GM13977 (cell line): ENCODE data around the gene TGFBI.

ENCODE experiments used
- DNase-seq: peaks from one replicate; pipeline ENCODE4 v3.0.0; 2012; ENCODE audit warnings: low spot score
- in situ Hi-C: fragments of 300-500 bp; cut with MboI; formaldehyde crosslinking; loops from one replicate; pipeline ENCODE4 v1.12.0; 2022; ENCODE audit warnings: low sequenced_read_pairs, low pct_unique_long_range_greater_than_20kb, mixed read lengths, inconsistent platforms; ENCODE audit not compliant: unreplicated experiment
- TF ChIP-seq, protein P1 (sequence below): IDR thresholded peaks from 2 replicates; pipeline ENCODE4 v1.5.1; 2012; ENCODE audit warnings: mild to moderate bottlenecking, control low read depth; ENCODE audit not compliant: insufficient read depth; ENCODE audit errors: extremely low read depth, missing control alignments

TGFBI gene

DNA sequence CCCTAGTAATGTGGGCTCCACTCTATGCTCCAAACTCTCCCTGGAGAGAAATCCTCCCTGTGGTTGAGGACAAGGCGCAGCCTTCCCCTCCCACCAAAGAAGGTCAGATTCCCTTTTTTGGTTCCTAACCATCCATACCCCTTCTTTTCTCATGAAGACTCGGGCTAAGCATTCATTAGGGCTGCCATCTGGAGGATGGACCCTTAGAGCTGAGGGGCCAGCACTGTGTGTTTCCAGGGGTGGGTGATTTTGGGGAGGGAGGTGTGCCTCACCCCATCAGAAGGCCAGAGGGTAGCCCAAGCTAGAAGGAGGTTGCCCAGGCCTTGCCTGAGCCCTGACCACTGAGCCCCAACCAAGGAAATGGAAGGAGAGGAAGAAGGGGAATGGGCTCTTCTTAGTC, 36.8 kb downstream of the TGFBI start:
- in situ Hi-C loops: no loop called here
- TF ChIP-seq, protein P1, sequence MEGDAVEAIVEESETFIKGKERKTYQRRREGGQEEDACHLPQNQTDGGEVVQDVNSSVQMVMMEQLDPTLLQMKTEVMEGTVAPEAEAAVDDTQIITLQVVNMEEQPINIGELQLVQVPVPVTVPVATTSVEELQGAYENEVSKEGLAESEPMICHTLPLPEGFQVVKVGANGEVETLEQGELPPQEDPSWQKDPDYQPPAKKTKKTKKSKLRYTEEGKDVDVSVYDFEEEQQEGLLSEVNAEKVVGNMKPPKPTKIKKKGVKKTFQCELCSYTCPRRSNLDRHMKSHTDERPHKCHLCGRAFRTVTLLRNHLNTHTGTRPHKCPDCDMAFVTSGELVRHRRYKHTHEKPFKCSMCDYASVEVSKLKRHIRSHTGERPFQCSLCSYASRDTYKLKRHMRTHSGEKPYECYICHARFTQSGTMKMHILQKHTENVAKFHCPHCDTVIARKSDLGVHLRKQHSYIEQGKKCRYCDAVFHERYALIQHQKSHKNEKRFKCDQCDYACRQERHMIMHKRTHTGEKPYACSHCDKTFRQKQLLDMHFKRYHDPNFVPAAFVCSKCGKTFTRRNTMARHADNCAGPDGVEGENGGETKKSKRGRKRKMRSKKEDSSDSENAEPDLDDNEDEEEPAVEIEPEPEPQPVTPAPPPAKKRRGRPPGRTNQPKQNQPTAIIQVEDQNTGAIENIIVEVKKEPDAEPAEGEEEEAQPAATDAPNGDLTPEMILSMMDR: no peak
- no peak for DNase-seq

DNA sequence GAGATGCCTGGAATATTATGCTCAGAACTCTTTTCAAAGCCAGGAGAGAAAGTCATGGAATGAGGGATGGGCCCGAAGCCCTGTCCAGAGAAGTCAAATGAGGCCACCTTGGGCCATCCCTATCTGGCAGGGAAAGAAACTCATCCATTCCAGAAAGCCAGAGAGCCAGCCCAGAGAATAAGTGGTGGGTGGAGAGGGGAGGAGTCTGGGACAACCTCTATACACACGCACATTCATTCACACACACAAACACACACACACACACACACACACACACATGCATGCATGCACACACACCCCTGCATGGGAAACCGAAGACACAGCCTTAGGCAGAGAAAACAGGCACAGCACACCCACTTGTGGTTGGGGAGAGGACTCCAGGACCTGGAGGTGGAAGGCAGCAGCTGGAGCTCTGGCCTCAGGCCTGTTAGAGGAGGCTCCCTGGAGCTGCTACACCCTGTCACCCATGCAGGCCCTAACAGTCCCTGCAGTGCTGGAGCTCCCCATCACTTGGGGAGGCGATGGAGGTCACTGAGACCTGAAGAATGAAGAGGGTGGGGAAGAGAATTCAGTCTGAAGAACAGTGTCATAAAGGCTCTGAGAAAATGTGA, 38.0 kb downstream of the TGFBI start:
- no peak for DNase-seq
- TF ChIP-seq, protein P1: no peak
- in situ Hi-C loops: no loop called here

DNA sequence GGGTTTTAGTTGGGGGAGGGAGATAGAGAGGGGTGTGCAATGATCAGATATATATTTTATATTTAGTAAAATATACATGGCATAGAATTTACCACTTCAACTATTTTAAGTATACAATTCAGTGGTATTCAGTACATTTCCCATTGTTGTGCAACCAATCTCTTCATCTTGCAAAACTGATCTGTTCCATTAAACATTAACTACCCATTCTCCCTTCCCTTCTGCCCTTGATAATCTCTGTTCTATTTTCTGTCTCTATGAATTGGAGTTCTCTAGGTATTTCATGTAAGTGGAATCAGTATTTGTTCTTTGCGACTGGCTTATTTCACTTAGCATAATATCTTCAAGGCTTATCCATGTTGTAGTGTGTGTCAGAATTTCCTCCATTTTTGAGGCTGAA, 38.6 kb downstream of the TGFBI start:
- TF ChIP-seq, protein P1: no peak

DNA sequence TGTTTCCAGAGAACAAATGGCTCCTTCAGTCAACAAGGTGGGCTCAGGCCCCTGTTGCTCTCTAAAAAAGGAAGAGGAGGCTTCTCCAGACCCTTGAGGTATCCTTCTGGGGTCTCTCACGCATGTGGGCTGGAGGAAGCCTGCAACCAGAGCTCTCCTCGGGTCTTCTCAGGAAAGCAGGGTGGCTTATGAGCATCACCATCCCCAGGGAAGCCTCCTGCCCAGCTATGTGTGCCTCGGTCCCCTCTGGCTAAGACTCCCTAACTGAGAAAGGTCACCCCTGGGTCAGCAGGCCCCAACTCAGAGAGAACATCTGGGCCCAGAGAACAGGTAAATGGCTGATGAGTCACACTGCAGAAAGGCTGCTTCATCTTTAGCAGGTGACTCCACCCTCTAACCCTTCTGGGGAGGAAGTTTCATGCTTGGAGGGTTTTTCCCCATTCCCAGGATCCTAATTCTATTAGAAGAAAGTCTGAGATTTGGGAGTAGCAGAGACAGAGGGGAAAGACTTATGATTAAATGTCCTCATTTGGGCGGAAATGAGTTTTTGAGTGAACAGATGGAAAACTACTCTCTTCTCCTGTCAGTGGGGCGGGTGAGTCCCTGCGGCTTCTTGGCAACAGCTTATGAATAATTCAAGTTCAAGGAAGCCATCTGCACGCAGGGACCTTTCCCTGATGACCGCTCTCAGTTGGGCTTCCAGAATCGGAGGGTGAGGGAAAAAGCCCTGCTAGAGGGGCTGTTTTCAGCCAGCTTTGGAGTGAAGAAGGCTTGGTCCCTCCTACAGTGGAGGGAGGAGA, 41.9 kb downstream of the TGFBI start:
- in situ Hi-C loops: no loop called here
- no peak for DNase-seq

More for the DNA sequence above, 38.6 kb downstream of the TGFBI start:
- no peak for DNase-seq
- in situ Hi-C loops: no loop called here

DNA sequence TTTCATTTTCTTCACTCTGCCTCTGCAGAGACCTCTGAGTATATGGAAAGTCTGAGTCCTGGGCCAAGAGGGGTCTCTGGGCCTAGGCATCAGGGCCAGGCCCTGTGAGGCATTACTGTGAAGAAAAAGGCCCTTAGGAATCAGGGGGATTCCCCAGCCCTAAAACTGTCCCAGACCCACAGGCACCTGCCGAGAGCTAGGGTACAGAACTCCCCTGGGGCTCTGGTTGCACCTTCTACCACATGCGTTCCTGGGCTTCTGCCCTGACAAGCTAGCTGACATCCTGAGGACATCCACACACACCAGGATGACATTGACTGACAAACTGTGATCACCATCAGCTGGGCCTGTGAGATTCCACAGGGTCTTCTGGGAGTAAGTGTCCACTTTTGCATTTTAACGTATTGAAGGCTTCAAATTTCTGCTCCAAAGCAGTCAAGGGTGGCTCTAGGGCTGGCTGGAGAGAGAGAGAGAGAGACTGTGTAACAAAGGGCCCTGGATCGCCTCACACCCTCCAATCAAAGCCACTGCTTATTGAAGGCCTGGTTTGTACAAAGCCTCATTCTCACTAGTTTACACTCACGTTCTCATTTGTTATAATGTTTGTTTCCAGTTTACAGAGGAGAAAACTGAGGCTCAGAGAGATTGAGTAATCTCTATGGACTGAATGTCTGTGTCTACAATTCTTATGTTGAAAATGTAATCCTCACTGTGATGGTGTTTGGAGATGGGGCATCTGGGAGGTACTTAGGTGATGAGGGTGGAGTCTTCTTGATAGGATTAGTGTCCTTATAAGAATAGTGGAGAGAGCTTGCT, 45.1 kb downstream of the TGFBI start:
- DNase-seq: peak; percentile 25
- in situ Hi-C loops: no loop called here
- TF ChIP-seq, protein P1: no peak

More for the DNA sequence above, 41.9 kb downstream of the TGFBI start:
- TF ChIP-seq, protein P1: no peak

DNA sequence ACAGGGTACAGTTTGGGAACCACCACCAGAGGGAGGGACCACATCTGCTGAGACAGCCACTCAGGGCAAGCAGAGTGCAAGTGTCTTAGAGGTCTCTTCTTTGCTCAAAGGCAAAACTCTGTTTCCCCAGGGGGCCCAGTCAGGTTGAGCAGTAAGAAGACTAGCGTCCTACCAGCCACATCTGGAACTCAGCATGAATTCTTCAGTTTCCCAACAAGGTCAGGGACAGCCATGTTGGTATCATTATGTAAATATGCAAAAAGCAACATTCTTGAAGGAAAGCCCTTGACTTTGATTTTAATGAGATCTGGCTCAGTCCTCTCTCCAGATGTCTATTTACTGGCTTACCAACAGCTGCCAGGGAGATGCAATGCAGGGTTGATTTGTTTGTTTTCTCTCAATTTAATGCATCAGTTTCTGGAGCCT, 46.7 kb downstream of the TGFBI start:
- no peak for DNase-seq
- in situ Hi-C loops: no loop called here
- TF ChIP-seq, protein P1: no peak
